HG03439 (cell line): ENCODE results near the gene SMCO3.

Experiments
- ATAC-seq: cut with Tn5 transposase; IDR thresholded peaks from one replicate; pipeline ENCODE4 v1.9.1; 2021; ENCODE audit warnings: mild to moderate bottlenecking, moderate library complexity; ENCODE audit not compliant: unreplicated experiment

SMCO3 gene

GRCh38 chr12:14828892-14829291 lies 14.9 kb upstream of the SMCO3 start:
- no peak for ATAC-seq

- ATAC-seq: no peak
Measured at GRCh38 chr12:14827043-14827442, 13.1 kb upstream of the SMCO3 start.

- ATAC-seq: no peak
Measured at GRCh38 chr12:14826491-14826890, 12.5 kb upstream of the SMCO3 start.

GRCh38 chr12:14825256-14825655 lies 11.3 kb upstream of the SMCO3 start:
- ATAC-seq: no peak

GRCh38 chr12:14824012-14824634 lies 10.1 kb upstream of the SMCO3 start:
- no peak for ATAC-seq

GRCh38 chr12:14811486-14811885 lies 2.5 kb downstream of the SMCO3 start:
- no peak for ATAC-seq

- no peak for ATAC-seq
Measured at GRCh38 chr12:14810953-14811483, 3.0 kb downstream of the SMCO3 start.

GRCh38 chr12:14810167-14810952 lies 3.6 kb downstream of the SMCO3 start:
- ATAC-seq: no peak

- ATAC-seq: peak; percentile 25
Measured at GRCh38 chr12:14803830-14804160, 10.2 kb downstream of the SMCO3 start.

GRCh38 chr12:14803011-14803829 lies 10.8 kb downstream of the SMCO3 start, which contains the start of the genes C12orf60 and WBP11:
Gene C12orf60, plus strand, starts transcription at chr12:14803670. Its CDS starts 19,266 bp downstream, at chr12:14822936.
Gene WBP11, minus strand, starts transcription at chr12:14803478. Its CDS starts 2,095 bp downstream, at chr12:14801383.
- ATAC-seq: peak; percentile 100

- ATAC-seq: no peak
Measured at GRCh38 chr12:14802721-14803010, 11.3 kb downstream of the SMCO3 start.

- no peak for ATAC-seq
Measured at GRCh38 chr12:14802247-14802646, 11.7 kb downstream of the SMCO3 start.

GRCh38 chr12:14795028-14795448 lies 18.9 kb downstream of the SMCO3 start:
- no peak for ATAC-seq

GRCh38 chr12:14785568-14785967 lies 28.4 kb downstream of the SMCO3 start:
- no peak for ATAC-seq

- no peak for ATAC-seq
Measured at GRCh38 chr12:14784471-14784870, 29.5 kb downstream of the SMCO3 start.

GRCh38 chr12:14782756-14783155 lies 31.2 kb downstream of the SMCO3 start:
- no peak for ATAC-seq

- ATAC-seq: no peak
Measured at GRCh38 chr12:14781563-14781962, 32.4 kb downstream of the SMCO3 start.

GRCh38 chr12:14780859-14781258 lies 33.1 kb downstream of the SMCO3 start:
- ATAC-seq: no peak

- no peak for ATAC-seq
Measured at GRCh38 chr12:14779834-14780233, 34.1 kb downstream of the SMCO3 start.

- no peak for ATAC-seq
Measured at GRCh38 chr12:14777271-14777670, 36.7 kb downstream of the SMCO3 start.

GRCh38 chr12:14776236-14776961 lies 37.6 kb downstream of the SMCO3 start:
- no peak for ATAC-seq
